HepG2 (cell line): ENCODE data around the gene FGA. TPM values are rescaled to one million over a fixed set of nuclear protein-coding genes. Genes with fewer than 3 reads are reported as not detected.

Experiments
- ATF7 ChIP-seq, 2 experiments: fragments of 450-650 bp in 1 of 2; sonication (generic) in 1 of 2; formaldehyde crosslinking in 1 of 2; IDR thresholded peaks; 2 replicates each; pipeline versions ENCODE4 v1.4.0 to v1.6.1; 2016 to 2020; ENCODE audit warnings: antibody characterized with exemption in 1 of 2, mild to moderate bottlenecking in 1 of 2, missing genetic modification reagents in 1 of 2
- EP300 ChIP-seq, 3 experiments: sonication (generic) in 1 of 3; formaldehyde crosslinking in 1 of 3; IDR thresholded peaks; 2 replicates each; pipeline versions ENCODE4 v1.5.1 to v1.6.1; 2011 to 2020; ENCODE audit warnings: low read depth in 2 of 3, low read length in 2 of 3, borderline replicate concordance in 1 of 3, improper control_type of control experiment in 1 of 3, mild to moderate bottlenecking in 1 of 3, missing genetic modification reagents in 1 of 3, moderate library complexity in 1 of 3
- FOXK2 ChIP-seq: fragments of 450-650 bp; IDR thresholded peaks from 2 replicates; pipeline ENCODE4 v1.6.1; 2016
- GTF2F1 ChIP-seq: fragments of 150-350 bp; IDR thresholded peaks from 2 replicates; pipeline ENCODE4 v1.6.1; 2014; ENCODE audit warnings: low read length
- HDAC1 ChIP-seq: sonication (generic); formaldehyde crosslinking; IDR thresholded peaks from 2 replicates; pipeline ENCODE4 v1.5.1; 2020; ENCODE audit warnings: mild to moderate bottlenecking, missing genetic modification reagents
- HDAC2 ChIP-seq: sonication (generic); formaldehyde crosslinking; IDR thresholded peaks from 2 replicates; pipeline ENCODE4 v1.4.0; 2020; ENCODE audit warnings: missing genetic modification reagents
- HMGA1 ChIP-seq: sonication (generic); formaldehyde crosslinking; conservative IDR thresholded peaks from 2 replicates; pipeline ENCODE4 v1.4.0; 2020; ENCODE audit warnings: missing genetic modification reagents
- HNRNPL ChIP-seq: fragments of 200-400 bp; formaldehyde crosslinking; IDR thresholded peaks from 2 replicates; pipeline ENCODE4 v1.6.1; 2017; ENCODE audit warnings: mild to moderate bottlenecking, low read depth, low read length
- IKZF5 ChIP-seq: IDR thresholded peaks from 2 replicates; pipeline ENCODE4 v1.6.1; 2018; ENCODE audit warnings: missing genetic modification reagents, mild to moderate bottlenecking, missing compliant biosample characterization
- ISL2 ChIP-seq: sonication (generic); formaldehyde crosslinking; IDR thresholded peaks from 2 replicates; pipeline ENCODE4 v1.5.0; 2020; ENCODE audit warnings: missing genetic modification reagents
- JUNB ChIP-seq: sonication (generic); formaldehyde crosslinking; IDR thresholded peaks from 2 replicates; pipeline ENCODE4 v1.8.0; 2022; ENCODE audit warnings: missing genetic modification reagents, mild to moderate bottlenecking, borderline replicate concordance
- KDM2A ChIP-seq: sonication (generic); formaldehyde crosslinking; IDR thresholded peaks from 2 replicates; pipeline ENCODE4 v1.4.0; 2020; ENCODE audit warnings: low read depth, missing genetic modification reagents, borderline replicate concordance
- MEIS1 ChIP-seq: sonication (generic); formaldehyde crosslinking; IDR thresholded peaks from 2 replicates; pipeline ENCODE4 v1.9.0; 2021; ENCODE audit warnings: mild to moderate bottlenecking, missing genetic modification reagents, moderate library complexity, borderline replicate concordance
- NCOA1 ChIP-seq: sonication (generic); formaldehyde crosslinking; IDR thresholded peaks from 2 replicates; pipeline ENCODE4 v1.9.0; 2021; ENCODE audit warnings: missing genetic modification reagents
- NFIC ChIP-seq: IDR thresholded peaks from 2 replicates; pipeline ENCODE4 v1.6.1; 2012; ENCODE audit warnings: mild to moderate bottlenecking, low read length, inconsistent platforms
- ONECUT2 ChIP-seq: sonication (generic); formaldehyde crosslinking; IDR thresholded peaks from 2 replicates; pipeline ENCODE4 v1.4.0; 2020; ENCODE audit warnings: missing genetic modification reagents
- SOX6 ChIP-seq, 2 experiments: fragments of 450-650 bp in 1 of 2; sonication (generic) in 1 of 2; formaldehyde crosslinking in 1 of 2; IDR thresholded peaks; 2 replicates each; pipeline versions ENCODE4 v1.4.0 to v1.6.1; 2017 to 2020; ENCODE audit warnings: antibody characterized with exemption in 1 of 2, mild to moderate bottlenecking in 1 of 2, missing genetic modification reagents in 1 of 2
- TCF7L2 ChIP-seq: IDR thresholded peaks from 2 replicates; pipeline ENCODE4 v1.6.1; 2011; ENCODE audit warnings: mild to moderate bottlenecking, low read depth, low read length, moderate library complexity
- TEAD3 ChIP-seq: optimal IDR thresholded peaks from 2 replicates; pipeline ENCODE3; 2016; ENCODE audit warnings: borderline replicate concordance
- THAP7 ChIP-seq: sonication (generic); formaldehyde crosslinking; IDR thresholded peaks from 2 replicates; pipeline ENCODE4 v1.8.1; 2023; ENCODE audit warnings: mild to moderate bottlenecking, missing genetic modification reagents
- THRA ChIP-seq: sonication (generic); formaldehyde crosslinking; IDR thresholded peaks from 2 replicates; pipeline ENCODE4 v1.4.0; 2020; ENCODE audit warnings: missing genetic modification reagents, borderline replicate concordance
- ZBTB44 ChIP-seq: sonication (generic); formaldehyde crosslinking; IDR thresholded peaks from 2 replicates; pipeline ENCODE4 v1.4.0; 2020; ENCODE audit warnings: missing genetic modification reagents
- ZMYM3 ChIP-seq: sonication (generic); formaldehyde crosslinking; IDR thresholded peaks from 2 replicates; pipeline ENCODE4 v1.5.1; 2020; ENCODE audit warnings: mild to moderate bottlenecking, missing genetic modification reagents
- ZNF24 ChIP-seq: fragments of 450-650 bp; IDR thresholded peaks from 2 replicates; pipeline ENCODE4 v1.6.1; 2017; ENCODE audit warnings: antibody characterized with exemption, mild to moderate bottlenecking
- polyA plus RNA-seq, 8 experiments: library from polyadenylated mRNA; depleted of rRNA in 3 of 8; stranded (reverse) in 7 of 8; unstranded in 1 of 8; fragments of >200 nt; fragmentation: Illumina TruSeq in 4 of 8; extraction: Trizol in 4 of 8; gene quantifications; 2 replicates each; pipeline versions ENCODE4 v1.2.1 to v1.2.3, GENCODE V29; 2011 to 2016; ENCODE audit warnings: low read depth in 4 of 8, missing spikeins in 1 of 8, mixed read lengths in 1 of 8; ENCODE audit not compliant: insufficient read depth in 1 of 8
- total RNA-seq, 5 experiments: library from RNA; depleted of rRNA; stranded (reverse); fragments of >200 nt; fragmentation: Illumina TruSeq; extraction: Trizol; gene quantifications; 2 replicates each; pipeline ENCODE4 v1.2.3, GENCODE V29; 2016; ENCODE audit warnings: low read depth in 1 of 5

Gene FGA
- total and polyA plus RNA-seq, 2 of the 13 experiments (the other 11 are each of a cell fraction or from before 2014, with no cell fraction given) = 640 to 1,523 TPM

GRCh38 chr4:154597798-154598774 lies 7.5 kb upstream of the FGA start (continued):
- peak; percentile 58; the same call in 1 of the 2 replicates for TF ChIP-seq JUNB (CRISPR knock-in tag)
- peak; percentile 54; the same call in 1 of the 2 replicates for TF ChIP-seq FOXK2
- peak; percentile 82 for TF ChIP-seq TEAD3 (CRISPR knock-in tag)
- no peak for TF ChIP-seq HMGA1 (CRISPR knock-in tag)
- peak; percentile 99 for TF ChIP-seq ISL2 (CRISPR knock-in tag)
- TF ChIP-seq SOX6 (IDR thresholded peaks at IDR 0.05) = no peak
- TF ChIP-seq SOX6 (CRISPR knock-in tag; IDR thresholded peaks at IDR 0.05) = peak; percentile 94
- peak; percentile 98 for TF ChIP-seq THRA (CRISPR knock-in tag)
- peak; percentile 71 for TF ChIP-seq HDAC1 (CRISPR knock-in tag)
- TF ChIP-seq EP300 (IDR thresholded peaks at IDR 0.05; ENCODE audit: low read depth in 2 of 2, low read length in 2 of 2) = peak; percentile 59 to 100; a peak in 3 of 4 replicates
- TF ChIP-seq EP300 (CRISPR knock-in tag; IDR thresholded peaks at IDR 0.05; ENCODE audit: borderline replicate concordance) = peak; percentile 96
- TF ChIP-seq ZMYM3 (CRISPR knock-in tag) = no peak
- no peak for TF ChIP-seq THAP7 (CRISPR knock-in tag)
- TF ChIP-seq NFIC = peak; percentile 100
- peak; percentile 88; the same call in 1 of the 2 replicates for TF ChIP-seq NCOA1 (CRISPR knock-in tag)
- TF ChIP-seq HDAC2 (CRISPR knock-in tag) = peak; percentile 95
- TF ChIP-seq IKZF5 (CRISPR knock-in tag) = peak; percentile 13; the same call in 1 of the 2 replicates
- TF ChIP-seq ZNF24 = peak; percentile 61; the same call in 1 of the 2 replicates
- peak; percentile 51; the same call in 1 of the 2 replicates for TF ChIP-seq MEIS1 (CRISPR knock-in tag)
- no peak for TF ChIP-seq ZBTB44 (CRISPR knock-in tag)
- TF ChIP-seq GTF2F1 = no peak
- peak; percentile 68 for TF ChIP-seq TCF7L2
- TF ChIP-seq KDM2A = no peak
- TF ChIP-seq ONECUT2 = 0 out of 2 replicates have a peak, but pooled peaks have one; percentile 21
- no peak for TF ChIP-seq HNRNPL
- TF ChIP-seq ATF7 (IDR thresholded peaks at IDR 0.05) = peak; percentile 51
- TF ChIP-seq ATF7 (CRISPR knock-in tag; IDR thresholded peaks at IDR 0.05) = no peak
